Erythroblast (primary cell): ENCODE results near the gene IGF2BP3.

Source experiments
- GATA1 ChIP-seq: IDR thresholded peaks from 2 replicates; pipeline ENCODE4 v1.6.1; 2011; ENCODE audit warnings: low read depth, mild to moderate bottlenecking, control low read depth, low read length, moderate library complexity
- POLR2A ChIP-seq: IDR thresholded peaks from 2 replicates; pipeline ENCODE4 v1.6.1; 2011; ENCODE audit warnings: mild to moderate bottlenecking, low read length

GRCh38 chr7:23373151-23374004 is 96.9 kb downstream of the IGF2BP3 start:
- TF ChIP-seq POLR2A, result no peak
- no peak for TF ChIP-seq GATA1
